ENCODE measurements around the gene CYP2B6. TPM values are rescaled to one million over a fixed set of nuclear protein-coding genes. Genes with fewer than 3 reads are reported as not detected.
A peak's percentile ranks its signal among the peaks of the same experiment; 100 is the strongest.
"Not testable (repeated sequence)": the region's sequence is repeated elsewhere in the genome, so short reads cannot be mapped to it uniquely, and the experiment has no call there.

The CYP2B6 gene
- total RNA-seq, 1 donor from 2014 or later = not detected

DNA sequence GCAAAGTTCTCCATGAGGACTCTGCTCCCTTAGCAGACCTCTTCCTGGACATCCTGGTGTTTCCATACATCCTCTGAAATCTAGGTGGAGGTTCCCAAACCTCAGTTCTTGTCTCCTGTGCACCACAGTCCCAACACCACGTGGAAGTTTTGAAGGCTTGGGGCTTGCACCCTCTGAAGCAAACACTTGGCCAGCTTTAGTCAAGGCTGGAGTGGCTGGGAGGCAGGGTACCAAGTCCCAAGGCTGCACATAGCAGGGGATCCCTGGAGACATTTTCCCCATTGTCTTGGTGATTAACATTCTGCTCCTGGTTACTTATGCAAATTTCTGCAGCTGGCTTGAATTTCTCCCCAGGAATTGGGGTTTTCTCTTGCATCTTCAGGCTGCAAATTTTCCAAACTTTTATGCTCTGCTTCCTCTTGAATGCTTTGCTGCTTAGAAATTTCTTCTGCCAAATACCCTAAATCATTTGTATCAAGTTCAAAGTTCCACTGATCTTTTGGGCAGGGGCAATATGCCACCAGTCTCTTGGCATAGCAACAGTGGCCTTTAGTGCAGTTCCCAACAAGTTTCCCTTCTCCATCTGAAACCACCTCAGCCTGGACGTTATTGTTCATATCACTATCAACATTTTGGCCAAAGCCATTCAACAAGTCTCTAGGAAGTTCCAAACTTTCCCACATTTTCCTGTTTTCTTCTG, 10.2 kb upstream of the CYP2B6 start:
- DNase-seq (ENCODE audit: low spot score) = not testable (repeated sequence)

GRCh38 chr19:40981591-40981990, 9.5 kb upstream of the CYP2B6 start:
- no peak for DNase-seq (ENCODE audit: low spot score)

- no peak for DNase-seq (ENCODE audit: low spot score)
Observed at GRCh38 chr19:40982594-40983101, 8.4 kb upstream of the CYP2B6 start.

DNA sequence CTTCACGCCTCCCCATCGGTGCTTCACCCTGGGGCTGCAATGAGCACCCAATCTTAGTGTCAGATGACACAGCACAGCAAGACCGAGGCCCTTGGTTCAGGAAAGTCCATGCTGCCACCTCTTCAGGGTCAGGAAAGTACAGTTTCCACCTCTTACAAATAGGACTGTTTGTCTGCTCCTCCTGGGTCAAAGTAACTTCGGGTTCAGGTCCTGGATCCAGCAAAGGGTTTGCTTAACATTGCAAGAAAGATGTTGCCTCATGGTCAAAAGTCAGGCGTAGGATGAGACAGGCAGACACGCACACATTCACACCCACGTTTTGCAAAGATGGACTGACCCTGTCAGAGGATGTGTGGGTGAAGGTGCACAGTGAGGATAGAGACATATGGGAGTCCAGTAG, 1.6 kb upstream of the CYP2B6 start:
- DNase-seq (ENCODE audit: low spot score) = no peak

DNA sequence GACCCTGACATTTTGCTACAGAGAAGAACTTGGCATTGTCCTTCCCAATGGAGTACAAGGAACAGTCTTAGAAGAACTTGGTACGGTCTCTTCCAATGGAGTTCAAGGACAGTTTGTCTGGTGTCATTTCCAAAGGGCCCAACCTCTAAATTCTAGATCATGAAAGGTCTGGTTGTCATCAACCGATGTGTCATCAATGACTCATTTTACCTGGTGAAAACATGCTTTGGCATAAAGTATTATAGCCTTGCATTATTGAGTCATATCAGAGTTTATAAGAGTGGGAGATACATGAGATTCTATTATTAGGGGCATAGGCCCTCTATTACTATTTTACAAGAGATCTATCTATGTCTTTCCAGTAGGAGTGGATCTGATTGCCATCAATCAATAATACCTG, 4.3 kb downstream of the CYP2B6 start:
- DNase-seq (ENCODE audit: low spot score) = no peak

GRCh38 chr19:40999018-40999417, 7.9 kb downstream of the CYP2B6 start:
- not testable (repeated sequence) for DNase-seq (ENCODE audit: low spot score)

GRCh38 chr19:41000310-41000737, 9.2 kb downstream of the CYP2B6 start:
- no peak for DNase-seq (ENCODE audit: low spot score)

DNA sequence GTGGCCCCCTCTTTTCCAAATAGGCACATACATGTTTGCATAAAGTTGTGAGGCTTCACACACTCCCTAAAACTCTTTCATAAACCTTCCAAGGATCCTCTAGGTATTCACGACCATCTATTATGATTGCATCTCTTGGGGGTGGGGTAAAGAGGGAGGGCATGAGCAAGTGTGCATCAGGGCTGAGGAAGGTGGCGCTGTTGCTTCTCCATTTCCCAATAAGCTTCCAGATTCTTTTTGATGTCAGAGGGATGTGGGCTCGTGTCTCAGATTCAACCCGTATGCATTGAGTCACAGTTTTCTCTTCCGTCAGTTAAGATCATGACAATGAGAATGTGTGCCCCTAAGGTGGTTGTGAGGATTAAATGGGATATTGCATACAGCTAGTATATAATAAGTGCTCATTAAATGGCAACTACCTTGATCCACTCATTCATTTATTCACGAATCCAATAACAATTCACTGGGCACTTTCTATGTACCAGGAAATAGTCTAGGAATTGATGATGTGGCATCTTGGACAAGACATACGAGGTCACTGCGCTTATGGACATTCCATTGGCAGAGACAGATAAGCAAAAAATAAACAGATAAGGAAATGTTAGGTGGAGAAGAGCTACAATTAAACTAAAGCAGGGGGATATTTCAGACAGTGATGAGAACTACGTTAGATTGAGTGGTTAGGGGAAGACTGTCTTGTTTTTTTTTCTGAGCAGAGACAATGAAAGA, 10.3 kb downstream of the CYP2B6 start:
- DNase-seq (ENCODE audit: low spot score) = no peak

DNA sequence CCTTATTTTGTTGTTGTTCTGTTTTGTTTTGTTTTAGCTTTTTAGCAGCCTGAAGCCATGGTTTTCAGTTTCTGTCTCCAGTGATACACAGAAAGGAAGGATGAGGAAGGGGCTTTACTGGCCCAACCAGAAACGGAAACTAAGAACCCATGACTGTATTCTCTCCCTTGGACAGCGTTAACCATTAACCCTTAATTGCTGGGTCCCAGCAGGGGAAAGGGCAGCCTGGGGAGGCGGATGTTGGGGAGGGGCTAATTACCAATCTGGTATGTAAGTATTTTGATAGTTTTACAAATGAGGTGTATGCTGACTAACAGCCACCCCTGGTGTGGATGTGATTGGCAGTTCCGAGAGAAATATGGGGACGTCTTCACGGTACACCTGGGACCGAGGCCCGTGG, 12.6 kb downstream of the CYP2B6 start:
- not testable (repeated sequence) for DNase-seq (ENCODE audit: low spot score)

DNA sequence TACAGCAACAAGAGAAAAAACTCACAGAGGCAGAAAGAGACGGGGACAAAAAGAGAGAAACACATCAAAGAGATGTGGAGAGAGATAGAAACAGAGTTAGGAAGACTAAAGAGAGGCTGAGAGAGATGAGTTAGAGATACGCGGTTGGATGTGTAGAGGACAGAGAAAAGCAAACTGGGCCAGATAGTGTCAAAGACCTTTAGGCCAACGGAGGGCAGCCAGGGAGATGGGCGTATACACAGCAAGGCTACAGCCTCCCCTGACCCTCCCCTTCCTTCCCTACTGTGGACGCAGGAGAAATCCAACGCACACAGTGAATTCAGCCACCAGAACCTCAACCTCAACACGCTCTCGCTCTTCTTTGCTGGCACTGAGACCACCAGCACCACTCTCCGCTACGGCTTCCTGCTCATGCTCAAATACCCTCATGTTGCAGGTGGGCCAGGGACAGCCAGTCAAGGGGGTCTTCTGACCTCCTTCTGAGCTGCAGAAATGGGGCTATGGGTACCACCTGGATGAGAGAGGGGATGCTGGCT, 18.7 kb downstream of the CYP2B6 start:
- DNase-seq (ENCODE audit: low spot score) = no peak

DNA sequence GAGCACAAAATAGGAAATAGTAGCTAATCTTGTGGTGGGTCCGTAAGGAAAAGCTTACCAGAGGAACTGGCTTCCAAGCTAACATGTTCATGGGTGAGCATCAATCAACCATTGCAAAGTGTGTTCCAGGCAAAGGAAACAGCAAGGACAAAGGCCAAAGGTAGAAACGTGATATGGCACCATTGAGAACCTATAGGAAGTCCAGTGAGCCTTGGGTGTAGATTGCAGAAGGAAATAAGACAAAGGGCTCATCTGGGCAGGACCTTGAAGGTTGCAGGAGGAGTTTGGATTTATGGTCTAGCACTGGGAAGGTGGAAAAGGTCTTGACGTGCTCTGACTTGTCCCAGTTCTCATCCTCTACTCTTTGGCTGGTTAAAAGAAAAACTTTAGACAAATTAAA, 22.3 kb downstream of the CYP2B6 start:
- no peak for DNase-seq (ENCODE audit: low spot score)

GRCh38 chr19:41014643-41015042, 23.6 kb downstream of the CYP2B6 start:
- DNase-seq (ENCODE audit: low spot score) = no peak

DNA sequence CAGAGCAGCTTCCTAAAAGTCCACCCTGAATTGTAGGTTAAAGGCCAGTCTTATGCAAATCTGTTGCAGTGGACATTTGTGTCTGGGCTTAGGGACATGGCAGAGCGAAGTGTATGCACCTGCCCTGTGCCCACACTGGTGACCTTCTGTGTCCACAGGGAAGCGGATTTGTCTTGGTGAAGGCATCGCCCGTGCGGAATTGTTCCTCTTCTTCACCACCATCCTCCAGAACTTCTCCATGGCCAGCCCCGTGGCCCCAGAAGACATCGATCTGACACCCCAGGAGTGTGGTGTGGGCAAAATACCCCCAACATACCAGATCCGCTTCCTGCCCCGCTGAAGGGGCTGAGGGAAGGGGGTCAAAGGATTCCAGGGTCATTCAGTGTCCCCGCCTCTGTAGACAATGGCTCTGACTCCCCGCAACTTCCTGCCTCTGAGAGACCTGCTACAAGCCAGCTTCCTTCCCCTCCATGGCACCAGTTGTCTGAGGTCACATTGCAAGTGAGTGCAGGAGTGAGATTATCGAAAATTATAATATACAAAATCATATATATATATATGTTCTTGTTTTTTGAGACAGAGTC, 25.5 kb downstream of the CYP2B6 start:
- DNase-seq (ENCODE audit: low spot score) = peak; percentile 32

DNA sequence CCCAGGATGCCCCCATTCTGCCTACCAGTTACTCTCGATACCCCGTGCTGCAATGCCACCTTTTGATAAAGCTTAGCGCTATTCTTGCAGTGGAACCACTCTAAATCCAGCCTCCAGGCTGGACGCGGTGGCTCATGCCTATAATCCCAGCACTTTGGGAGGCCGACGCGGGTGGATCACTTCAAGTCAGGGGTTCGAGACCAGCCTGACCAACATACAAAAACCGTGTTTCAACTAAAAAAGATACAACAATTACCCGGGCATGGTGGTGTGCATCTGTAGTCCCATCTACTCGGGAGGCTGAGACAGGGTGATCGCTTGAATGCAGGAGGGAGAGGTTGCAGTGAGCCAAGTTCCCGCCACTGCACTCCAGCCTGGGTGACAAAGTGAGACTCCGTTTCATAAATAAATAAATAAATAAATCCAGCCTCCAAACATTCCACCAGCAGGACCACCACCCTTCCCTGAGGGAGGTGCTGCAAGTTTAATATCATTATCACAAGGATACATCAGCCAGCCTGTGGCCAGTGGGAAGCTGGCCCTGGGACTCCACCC, 27.7 kb downstream of the CYP2B6 start:
- peak; percentile 19 for DNase-seq (ENCODE audit: low spot score)

GRCh38 chr19:41019346-41019745, 28.3 kb downstream of the CYP2B6 start:
- DNase-seq (ENCODE audit: low spot score) = no peak

DNA sequence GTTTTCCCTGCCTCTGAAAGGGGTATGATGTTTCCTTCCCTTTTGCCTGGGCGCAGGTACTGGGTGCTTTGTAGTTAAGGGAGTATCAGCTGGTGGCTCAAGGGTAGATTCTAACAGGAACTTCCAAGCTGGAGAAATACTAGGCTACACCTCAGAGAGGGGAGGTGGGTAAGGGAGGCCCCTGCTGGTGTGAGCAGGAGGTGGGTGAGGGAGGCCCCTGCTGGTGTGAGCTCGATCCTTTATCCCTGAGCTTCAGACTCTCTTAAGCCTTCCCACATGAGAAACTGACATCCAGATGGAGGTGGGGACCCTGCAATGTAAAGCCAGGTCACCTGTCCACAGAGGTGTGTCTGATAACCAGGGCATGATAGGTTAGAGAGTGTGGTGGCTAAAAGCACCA, 32.1 kb downstream of the CYP2B6 start:
- DNase-seq (ENCODE audit: low spot score) = no peak

GRCh38 chr19:41025411-41025810, 34.3 kb downstream of the CYP2B6 start:
- no peak for DNase-seq (ENCODE audit: low spot score)

GRCh38 chr19:41025871-41026270, 34.8 kb downstream of the CYP2B6 start:
- DNase-seq (ENCODE audit: low spot score) = no peak

GRCh38 chr19:41027273-41027967, 36.3 kb downstream of the CYP2B6 start:
- no peak for DNase-seq (ENCODE audit: low spot score)

- DNase-seq (ENCODE audit: low spot score) = no peak
Observed at GRCh38 chr19:41029524-41030432, 38.7 kb downstream of the CYP2B6 start.

GRCh38 chr19:41030651-41031050, 39.6 kb downstream of the CYP2B6 start:
- DNase-seq (ENCODE audit: low spot score) = no peak
